K562 (cell line): Measurements from ENCODE around the gene ABCF2. TPM values are rescaled to one million over a fixed set of nuclear protein-coding genes. Genes with fewer than 3 reads are reported as not detected.
A peak's percentile ranks its signal among the peaks of the same experiment; 100 is the strongest.

Source experiments
- CBX3 ChIP-seq, 2 experiments: IDR thresholded peaks; 1 replicate in 1 of 2; 2 replicates in 1 of 2; pipeline ENCODE4 v1.6.1; 2012; ENCODE audit warnings: inconsistent platforms in 2 of 2, low read length in 2 of 2, borderline replicate concordance in 1 of 2, control low read depth in 1 of 2
- CBX8 ChIP-seq: fragments of 200-600 bp; sonication (generic); IDR thresholded peaks from 2 replicates; pipeline ENCODE4 v1.6.1; 2012; ENCODE audit warnings: borderline replicate concordance, mixed run types, low read depth, mild to moderate bottlenecking, moderate library complexity, mixed read lengths, low read length, control low read depth, inconsistent platforms; ENCODE audit not compliant: poor library complexity, severe bottlenecking; ENCODE audit errors: extremely low read depth
- CEBPB ChIP-seq: fragments of 450-650 bp; IDR thresholded peaks from 2 replicates; pipeline ENCODE4 v1.6.1; 2016; ENCODE audit warnings: missing genetic modification characterization, missing compliant biosample characterization
- DDX20 ChIP-seq: fragments of 450-650 bp; IDR thresholded peaks from 2 replicates; pipeline ENCODE4 v1.6.1; 2016; ENCODE audit warnings: missing genetic modification characterization, low read depth, mild to moderate bottlenecking, missing compliant biosample characterization, moderate library complexity
- ELF2 ChIP-seq: fragments of 250-450 bp; sonication (Bioruptor Pico); IDR thresholded peaks from 2 replicates; pipeline ENCODE4 v1.5.0; 2021; ENCODE audit warnings: mild to moderate bottlenecking
- EZH2 ChIP-seq: IDR thresholded peaks from 2 replicates; pipeline ENCODE4 v1.6.1; 2012; ENCODE audit warnings: low read depth, mild to moderate bottlenecking, inconsistent platforms, low read length, borderline replicate concordance
- FOXM1 ChIP-seq, 2 experiments: fragments of 450-650 bp in 1 of 2; sonication (generic) in 1 of 2; formaldehyde crosslinking in 1 of 2; IDR thresholded peaks; 2 replicates each; pipeline versions ENCODE4 v1.6.1 to v1.9.0; 2017 to 2022; ENCODE audit warnings: low read depth in 2 of 2, mild to moderate bottlenecking in 2 of 2, missing genetic modification reagents in 1 of 2, moderate library complexity in 1 of 2
- GABPB1 ChIP-seq: sonication (generic); formaldehyde crosslinking; IDR thresholded peaks from 2 replicates; pipeline ENCODE4 v1.8.0; 2022; ENCODE audit warnings: mild to moderate bottlenecking, missing genetic modification reagents
- GATAD2A ChIP-seq: fragments of 450-650 bp; IDR thresholded peaks from 2 replicates; pipeline ENCODE4 v1.6.1; 2017
- KDM1A ChIP-seq, 2 experiments: fragments of 450-650 bp; IDR thresholded peaks; 2 replicates each; pipeline ENCODE4 v1.6.1; 2016; ENCODE audit warnings: mild to moderate bottlenecking in 2 of 2
- MTA2 ChIP-seq: fragments of 450-650 bp; IDR thresholded peaks from 2 replicates; pipeline ENCODE4 v1.6.1; 2016; ENCODE audit warnings: low read depth
- NBN ChIP-seq: fragments of 450-650 bp; IDR thresholded peaks from 2 replicates; pipeline ENCODE4 v1.6.1; 2016; ENCODE audit warnings: low read depth, mild to moderate bottlenecking
- NFIC ChIP-seq: fragments of 450-650 bp; IDR thresholded peaks from 2 replicates; pipeline ENCODE4 v1.6.1; 2017; ENCODE audit warnings: mild to moderate bottlenecking, inconsistent platforms
- RHOXF2B ChIP-seq: fragments of 250-450 bp; sonication (Bioruptor Pico); conservative IDR thresholded peaks from 2 replicates; pipeline ENCODE4 v1.5.1; 2021
- SETDB1 ChIP-seq: IDR thresholded peaks from one replicate; pipeline ENCODE4 v1.6.1; 2012; ENCODE audit warnings: low read length, control low read depth, inconsistent platforms
- TAF1 ChIP-seq: IDR thresholded peaks from 2 replicates; pipeline ENCODE4 v1.6.1; 2011; ENCODE audit warnings: mild to moderate bottlenecking, low read length, moderate library complexity; ENCODE audit not compliant: insufficient read depth, control insufficient read depth, severe bottlenecking; ENCODE audit errors: extremely low read depth
- TARDBP ChIP-seq: fragments of 450-650 bp; IDR thresholded peaks from 2 replicates; pipeline ENCODE4 v1.6.1; 2016
- TBP ChIP-seq: optimal IDR thresholded peaks from 2 replicates; pipeline ENCODE3; 2011; ENCODE audit warnings: low read depth, low read length, improper control_type of control experiment
- TEAD1 ChIP-seq, 2 experiments: fragments of 450-650 bp in 1 of 2; sonication (generic) in 1 of 2; formaldehyde crosslinking; IDR thresholded peaks; 2 replicates each; pipeline versions ENCODE4 v1.4.0 to v1.8.0; 2020 to 2022; ENCODE audit warnings: mild to moderate bottlenecking in 2 of 2, missing genetic modification reagents in 1 of 2
- TEAD2 ChIP-seq: fragments of 450-650 bp; IDR thresholded peaks from 2 replicates; pipeline ENCODE4 v1.6.1; 2016; ENCODE audit warnings: missing genetic modification characterization, control low read depth, missing compliant biosample characterization
- THRB ChIP-seq: fragments of 450-650 bp; formaldehyde crosslinking; conservative IDR thresholded peaks from 2 replicates; pipeline ENCODE4 v1.4.0; 2022; ENCODE audit warnings: mild to moderate bottlenecking, missing genetic modification characterization
- ZBTB34 ChIP-seq: fragments of 250-450 bp; sonication (Bioruptor Pico); IDR thresholded peaks from 2 replicates; pipeline ENCODE4 v1.8.0; 2021; ENCODE audit warnings: mild to moderate bottlenecking, moderate library complexity
- ZNF263 ChIP-seq: sonication (generic); formaldehyde crosslinking; IDR thresholded peaks from 2 replicates; pipeline ENCODE4 v1.8.0; 2022; ENCODE audit warnings: mild to moderate bottlenecking, missing genetic modification reagents, borderline replicate concordance
- ZNF282 ChIP-seq: sonication (generic); formaldehyde crosslinking; IDR thresholded peaks from 2 replicates; pipeline ENCODE4 v1.8.1; 2023; ENCODE audit warnings: missing genetic modification reagents
- ZNF707 ChIP-seq: fragments of 250-450 bp; sonication (Bioruptor Pico); conservative IDR thresholded peaks from 2 replicates; pipeline ENCODE4 v1.8.0; 2022; ENCODE audit warnings: inconsistent platforms, mild to moderate bottlenecking, moderate library complexity
- polyA plus RNA-seq, 8 experiments: library from polyadenylated mRNA; depleted of rRNA in 4 of 8; stranded (reverse) in 5 of 8; unstranded in 3 of 8; fragments of >200 nt; fragmentation: Nextera tagmentation in 2 of 8; fragmentation: Illumina TruSeq in 1 of 8; extraction: Ambion mirVana in 2 of 8; extraction: Trizol in 1 of 8; gene quantifications; 2 replicates each; pipeline versions ENCODE4 v1.2.1 to v1.2.3, GENCODE V29; 2011 to 2014; ENCODE audit warnings: inconsistent platforms in 1 of 8, missing spikeins in 1 of 8
- total RNA-seq, 7 experiments: library from RNA; depleted of rRNA in 6 of 7; stranded (reverse); fragments of >200 nt in 6 of 7; fragmentation: Illumina TruSeq in 2 of 7; extraction: Trizol in 2 of 7; gene quantifications; 2 replicates each; pipeline versions ENCODE4 v1.2.1 to v1.2.3, GENCODE V29; 2011 to 2021; ENCODE audit warnings: low replicate concordance in 1 of 7

The ABCF2 gene
- total and polyA plus RNA-seq, 9 of the 15 experiments (the other 6 are each of a cell fraction or from before 2014, with no cell fraction given): 62.1 to 224 (median 113) TPM

- no peak for TF ChIP-seq SETDB1
- TF ChIP-seq GATAD2A: no peak
- no peak for TF ChIP-seq ZNF282 (CRISPR knock-in tag)
- peak; percentile 47 for TF ChIP-seq TBP
- TF ChIP-seq FOXM1 (IDR thresholded peaks at IDR 0.05; ENCODE audit: low read depth): 0 out of 2 replicates have a peak, but pooled peaks have one; percentile 15
- no peak for TF ChIP-seq FOXM1 (CRISPR knock-in tag; IDR thresholded peaks at IDR 0.05; ENCODE audit: low read depth)
- no peak for TF ChIP-seq EZH2
- TF ChIP-seq TARDBP: no peak
- TF ChIP-seq NBN: 0 out of 2 replicates have a peak, but pooled peaks have one; percentile 38
- no peak for TF ChIP-seq GABPB1 (CRISPR knock-in tag)
- no peak for TF ChIP-seq THRB
- TF ChIP-seq NFIC: 0 out of 2 replicates have a peak, but pooled peaks have one; percentile 10
- TF ChIP-seq TAF1: no peak
- no peak for TF ChIP-seq ELF2 (CRISPR knock-in tag)
- peak in 1 of 2 experiments; percentile 46; a peak in 1 of 3 replicates for TF ChIP-seq CBX3 (IDR thresholded peaks at IDR 0.05; ENCODE audit: borderline replicate concordance in 1 of 2, low read length in 2 of 2)
- no peak for TF ChIP-seq CBX8
- TF ChIP-seq TEAD2: no peak
- TF ChIP-seq KDM1A (IDR thresholded peaks at IDR 0.05): peak in 1 of 2 experiments; percentile 53; a peak in 2 of 4 replicates
- TF ChIP-seq ZNF707 (CRISPR knock-in tag): no peak
- no peak for TF ChIP-seq ZBTB34 (CRISPR knock-in tag)
- TF ChIP-seq DDX20 (tag): no peak
- TF ChIP-seq ZNF263 (CRISPR knock-in tag): no peak
- peak; percentile 18; the same call in 1 of the 2 replicates for TF ChIP-seq MTA2
- TF ChIP-seq TEAD1 (CRISPR knock-in tag; IDR thresholded peaks at IDR 0.05): no peak
- no peak for TF ChIP-seq RHOXF2B (CRISPR knock-in tag)
- no peak for TF ChIP-seq CEBPB (tag)
Observed at GRCh38 chr7:151228024-151228866, 1.2 kb upstream of the ABCF2 start (continued).
